Natural killer cell treated with Interleukin-12 subunit alpha and Interleukin-12 subunit beta and Interleukin-15 and Interleukin-18, amount 100 ng/mL, for 72 hours (primary cell): ENCODE data around the gene LUZP2. TPM values are rescaled to one million over a fixed set of nuclear protein-coding genes. Genes with fewer than 3 reads are reported as not detected.

Experiments
- ATAC-seq, 2 donors: fragments of 150-1000 bp; cut with Tn5 transposase in 1 of 2; sonication (Bioruptor Pico), chemical (Tn5 transposase) in 1 of 2; 2 replicates each; pipeline ENCODE4 v1.10.0; 2021
- DNase-seq: peaks from one replicate; pipeline ENCODE4 v3.0.0; 2022; ENCODE audit warnings: low spot score
- H3K27ac Mint-ChIP-seq, 2 donors: 1 replicate in 1 of 2; 2 replicates in 1 of 2; pipeline ENCODE4 v1.8.0; 2022; ENCODE audit warnings: mixed read lengths in 2 of 2, mild to moderate bottlenecking in 1 of 2, moderate library complexity in 1 of 2
- H3K27me3 Mint-ChIP-seq, 2 donors: 1 replicate in 1 of 2; 2 replicates in 1 of 2; pipeline ENCODE4 v1.8.0; 2022; ENCODE audit warnings: mixed read lengths in 2 of 2
- H3K36me3 Mint-ChIP-seq: one replicate; pipeline ENCODE4 v1.8.0; 2022; ENCODE audit warnings: mixed read lengths
- H3K4me1 Mint-ChIP-seq, 2 donors: 1 replicate in 1 of 2; 2 replicates in 1 of 2; pipeline ENCODE4 v1.8.0; 2022; ENCODE audit warnings: low read depth in 2 of 2, mixed read lengths in 2 of 2, mild to moderate bottlenecking in 1 of 2
- H3K4me3 Mint-ChIP-seq: one replicate; pipeline ENCODE4 v1.8.0; 2022; ENCODE audit warnings: mixed read lengths
- H3K9me3 Mint-ChIP-seq: 2 replicates; pipeline ENCODE4 v1.8.0; 2022; ENCODE audit warnings: mixed read lengths
- total RNA-seq, 2 donors: library from RNA; stranded (reverse); gene quantifications; one replicate each; pipeline ENCODE4 v1.2.3, GENCODE V29; 2022

The LUZP2 gene
- not detected for total RNA-seq

DNA sequence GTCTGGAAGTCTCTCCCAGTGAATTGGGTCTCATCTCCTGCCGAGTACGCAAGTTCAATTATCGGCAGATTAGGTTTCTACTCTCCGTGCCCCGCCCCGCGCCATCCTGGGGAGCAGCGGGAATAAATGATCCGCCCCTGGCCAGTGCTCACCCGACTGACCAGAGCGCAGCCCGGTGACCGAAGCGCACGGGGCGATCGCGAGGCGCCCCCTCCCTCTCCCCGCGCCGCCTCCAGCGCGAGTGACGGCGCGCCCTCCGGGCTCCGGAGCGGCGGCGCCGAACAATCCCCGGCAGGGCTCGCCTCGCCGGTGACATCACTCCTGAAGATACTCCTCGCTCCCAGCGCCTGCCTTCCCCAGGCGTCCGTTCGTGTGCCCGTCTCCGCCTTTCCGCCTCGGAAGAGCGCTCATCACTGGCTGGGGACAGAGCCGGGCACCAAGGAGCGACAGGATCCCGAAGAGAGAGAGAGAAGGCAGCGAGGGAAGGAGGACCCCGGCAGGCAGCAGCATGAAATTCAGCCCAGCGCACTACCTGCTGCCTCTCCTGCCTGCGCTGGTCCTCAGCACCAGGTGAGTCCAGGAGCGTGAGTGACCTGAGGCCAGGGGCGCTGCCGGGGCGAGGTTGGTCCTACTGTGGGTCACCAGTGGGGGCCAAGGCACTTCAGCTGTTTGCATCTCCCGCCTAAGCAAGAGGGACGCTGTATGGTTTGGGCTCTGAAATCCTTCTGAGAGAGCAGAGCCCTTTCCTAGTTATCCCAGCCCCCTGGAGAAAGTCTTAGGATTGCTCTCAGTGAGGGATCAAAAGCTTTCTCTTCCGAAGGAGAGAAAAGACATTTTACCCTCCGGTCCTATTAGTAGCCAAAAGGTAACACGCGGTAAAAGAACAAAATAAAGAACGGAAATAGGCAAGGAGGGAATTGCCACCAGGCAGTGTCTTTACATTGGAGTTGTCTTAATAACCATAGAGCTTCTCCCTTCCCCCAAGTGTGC lies at the start of gene LUZP2:
Gene LUZP2 (plus strand): TSS at position 318 of the 990 bp plus-strand sequence.
- H3K9me3 Mint-ChIP-seq: peaks cover 4% of the 10 kb centered on the region
- H3K4me3 Mint-ChIP-seq: no peak within 1 kb of the TSS
- ATAC-seq (no peak), DNase-seq (no peak)
- no peaks in the 10 kb centered on the region for H3K36me3 Mint-ChIP-seq
- H3K27ac Mint-ChIP-seq: no peak within 1 kb of the TSS
- H3K27me3 Mint-ChIP-seq: peaks cover 17 to 23% of the 10 kb centered on the region in 2 donors
- no peaks in the 10 kb centered on the region for H3K4me1 Mint-ChIP-seq

- Mint-ChIP-seq H3K36me3 (no peaks in the 10 kb centered on the region), H3K4me1 (no peaks in the 10 kb centered on the region), H3K27me3 (no peaks in the 10 kb centered on the region), H3K27ac (no peak overlapping the region), H3K9me3 (no peaks in the 10 kb centered on the region), H3K4me3 (no peak overlapping the region)
- ATAC-seq (no peak), DNase-seq (no peak)
These were observed 43.6 kb upstream of the LUZP2 start for GRCh38 chr11:24453129-24453718.

GRCh38 chr11:24457985-24458384 lies 38.9 kb upstream of the LUZP2 start:
- no peak for DNase-seq
- ATAC-seq: no peak
- no peaks in the 10 kb centered on the region for H3K4me1 Mint-ChIP-seq
- H3K36me3 Mint-ChIP-seq: no peaks in the 10 kb centered on the region
- no peak overlapping the region for H3K27ac Mint-ChIP-seq
- peaks cover 3% of the 10 kb centered on the region for H3K9me3 Mint-ChIP-seq
- no peak overlapping the region for H3K4me3 Mint-ChIP-seq
- H3K27me3 Mint-ChIP-seq: no peaks in the 10 kb centered on the region

- Mint-ChIP-seq H3K36me3 (peaks cover 2% of the 10 kb centered on the region), H3K4me1 (no peaks in the 10 kb centered on the region), H3K27ac (no peak overlapping the region), H3K27me3 (no peaks in the 10 kb centered on the region), H3K9me3 (peaks cover 14% of the 10 kb centered on the region), H3K4me3 (no peak overlapping the region)
- DNase-seq (no peak), ATAC-seq (no peak)
These were observed 26.4 kb upstream of the LUZP2 start for GRCh38 chr11:24470431-24470830.

- H3K27ac Mint-ChIP-seq: no peak overlapping the region
- no peaks in the 10 kb centered on the region for H3K27me3 Mint-ChIP-seq
- H3K36me3 Mint-ChIP-seq: peaks cover 7% of the 10 kb centered on the region
- ATAC-seq (no peak), DNase-seq (no peak)
- no peak overlapping the region for H3K4me3 Mint-ChIP-seq
- H3K4me1 Mint-ChIP-seq: no peaks in the 10 kb centered on the region
- H3K9me3 Mint-ChIP-seq: peaks cover 14% of the 10 kb centered on the region
These were observed 25.8 kb upstream of the LUZP2 start for GRCh38 chr11:24471084-24471483.

- Mint-ChIP-seq H3K27me3 (no peaks in the 10 kb centered on the region), H3K27ac (no peak overlapping the region), H3K4me1 (no peaks in the 10 kb centered on the region), H3K4me3 (no peak overlapping the region), H3K9me3 (peaks cover 8% of the 10 kb centered on the region), H3K36me3 (peaks cover 7% of the 10 kb centered on the region)
- DNase-seq: no peak
- ATAC-seq: no peak
These were observed 18.1 kb upstream of the LUZP2 start for GRCh38 chr11:24478718-24479117.

GRCh38 chr11:24489477-24489876 lies 7.4 kb upstream of the LUZP2 start:
- no peak for DNase-seq
- no peak overlapping the region for H3K4me3 Mint-ChIP-seq
- peaks cover 0 to 2% of the 10 kb centered on the region in 2 donors for H3K27me3 Mint-ChIP-seq
- H3K36me3 Mint-ChIP-seq: no peaks in the 10 kb centered on the region
- ATAC-seq: no peak
- H3K9me3 Mint-ChIP-seq: peaks cover 9% of the 10 kb centered on the region
- no peak overlapping the region for H3K27ac Mint-ChIP-seq
- H3K4me1 Mint-ChIP-seq: no peaks in the 10 kb centered on the region

DNA sequence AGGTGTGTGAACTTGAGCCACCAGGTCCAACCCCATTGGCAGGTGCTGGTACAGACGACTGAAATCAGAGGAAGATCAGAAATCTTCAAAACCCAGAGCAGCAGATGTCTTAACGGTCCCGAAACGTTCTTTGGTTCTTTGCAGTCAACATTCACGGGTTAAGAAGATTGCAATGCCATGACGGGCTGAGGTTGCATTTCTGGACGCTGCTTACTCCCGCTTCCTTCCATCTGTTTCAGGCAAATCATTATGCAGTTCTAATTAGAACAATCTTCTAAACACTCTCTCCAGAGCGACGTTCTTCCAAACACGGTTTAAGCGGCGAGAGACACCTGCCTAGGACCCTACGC lies 492 bp upstream of the LUZP2 start:
- ATAC-seq: no peak
- no peaks in the 10 kb centered on the region for H3K36me3 Mint-ChIP-seq

DNA sequence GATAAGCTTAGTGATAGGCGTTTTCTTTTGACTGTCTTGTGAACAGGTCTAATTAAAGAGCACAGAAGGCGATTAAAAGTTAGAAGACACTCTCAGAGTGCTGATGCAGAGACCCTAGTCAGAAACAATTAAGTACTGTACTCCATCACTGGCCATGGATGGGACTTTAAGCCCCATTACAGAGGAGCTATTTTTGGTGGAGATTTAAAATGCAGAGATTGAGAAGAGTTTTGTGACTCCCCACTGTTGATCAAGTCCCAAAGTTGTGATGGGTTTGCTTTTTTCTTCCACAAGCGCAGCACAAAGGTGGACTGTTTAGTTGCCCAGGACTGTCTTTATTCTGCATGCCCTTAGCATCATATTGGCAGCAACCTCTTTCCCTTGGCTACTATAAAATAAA lies 978 bp downstream of the LUZP2 start:
- ATAC-seq (no peak), DNase-seq (no peak)
- Mint-ChIP-seq H3K4me3 (no peak overlapping the region), H3K27me3 (peaks cover 17 to 23% of the 10 kb centered on the region in 2 donors), H3K27ac (no peak overlapping the region), H3K9me3 (no peaks in the 10 kb centered on the region), H3K4me1 (no peaks in the 10 kb centered on the region), H3K36me3 (no peaks in the 10 kb centered on the region)

More for the DNA sequence above, 492 bp upstream of the LUZP2 start:
- no peak overlapping the region for H3K4me3 Mint-ChIP-seq
- DNase-seq: no peak
- peaks cover 17 to 23% of the 10 kb centered on the region in 2 donors for H3K27me3 Mint-ChIP-seq
- peaks cover 4% of the 10 kb centered on the region for H3K9me3 Mint-ChIP-seq
- H3K4me1 Mint-ChIP-seq: no peaks in the 10 kb centered on the region
- no peak overlapping the region for H3K27ac Mint-ChIP-seq

- H3K4me3 Mint-ChIP-seq: no peak overlapping the region
- no peaks in the 10 kb centered on the region for H3K4me1 Mint-ChIP-seq
- H3K9me3 Mint-ChIP-seq: no peaks in the 10 kb centered on the region
- peaks cover 6 to 7% of the 10 kb centered on the region in 2 donors for H3K27me3 Mint-ChIP-seq
- H3K36me3 Mint-ChIP-seq: peaks cover 5% of the 10 kb centered on the region
- ATAC-seq: no peak
- no peak overlapping the region for H3K27ac Mint-ChIP-seq
- DNase-seq: no peak
These were observed 5.6 kb downstream of the LUZP2 start for GRCh38 chr11:24502425-24502824.

DNA sequence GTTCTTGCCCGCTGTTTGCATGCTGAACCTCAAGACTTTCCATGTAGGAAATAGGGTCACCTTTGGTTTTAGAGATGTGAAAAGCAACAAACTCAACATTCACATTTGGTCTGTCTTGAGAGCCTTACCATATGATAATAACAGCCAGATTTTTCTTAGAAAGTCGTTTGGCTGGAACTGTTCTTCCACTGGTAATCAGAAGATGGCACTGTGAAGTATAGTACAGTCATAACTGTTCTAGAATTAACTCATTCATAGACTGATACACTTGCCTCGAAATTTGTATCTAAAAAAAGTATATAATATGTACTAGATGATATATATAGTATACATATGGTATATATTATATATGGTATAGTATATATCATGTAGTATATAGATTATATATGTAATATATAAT lies 12.3 kb downstream of the LUZP2 start:
- no peaks in the 10 kb centered on the region for H3K4me1 Mint-ChIP-seq
- no peaks in the 10 kb centered on the region for H3K27me3 Mint-ChIP-seq
- ATAC-seq (no peak), DNase-seq (no peak)
- H3K36me3 Mint-ChIP-seq: peaks cover 5% of the 10 kb centered on the region
- peaks cover 8% of the 10 kb centered on the region for H3K9me3 Mint-ChIP-seq
- no peak overlapping the region for H3K27ac Mint-ChIP-seq
- no peak overlapping the region for H3K4me3 Mint-ChIP-seq

- no peak for ATAC-seq
- no peak for DNase-seq
- Mint-ChIP-seq H3K9me3 (peaks cover 8% of the 10 kb centered on the region), H3K27me3 (no peaks in the 10 kb centered on the region), H3K4me3 (no peak overlapping the region), H3K36me3 (no peaks in the 10 kb centered on the region), H3K27ac (no peak overlapping the region), H3K4me1 (no peaks in the 10 kb centered on the region)
These were observed 14.7 kb downstream of the LUZP2 start for GRCh38 chr11:24511511-24511910.

GRCh38 chr11:24513479-24514218 lies 16.8 kb downstream of the LUZP2 start:
- H3K27ac Mint-ChIP-seq: no peak overlapping the region
- H3K27me3 Mint-ChIP-seq: no peaks in the 10 kb centered on the region
- ATAC-seq (no peak), DNase-seq (no peak)
- no peak overlapping the region for H3K4me3 Mint-ChIP-seq
- no peaks in the 10 kb centered on the region for H3K4me1 Mint-ChIP-seq
- peaks cover 8% of the 10 kb centered on the region for H3K9me3 Mint-ChIP-seq
- H3K36me3 Mint-ChIP-seq: no peaks in the 10 kb centered on the region

GRCh38 chr11:24514219-24514594 lies 17.4 kb downstream of the LUZP2 start:
- H3K4me1 Mint-ChIP-seq: no peaks in the 10 kb centered on the region
- no peak for DNase-seq
- no peak overlapping the region for H3K4me3 Mint-ChIP-seq
- no peak overlapping the region for H3K27ac Mint-ChIP-seq
- H3K27me3 Mint-ChIP-seq: no peaks in the 10 kb centered on the region
- H3K36me3 Mint-ChIP-seq: no peaks in the 10 kb centered on the region
- ATAC-seq: no peak
- H3K9me3 Mint-ChIP-seq: peaks cover 8% of the 10 kb centered on the region
